K562 (cell line): ENCODE results near the gene FLVCR2. TPM values are rescaled to one million over a fixed set of nuclear protein-coding genes. Genes with fewer than 3 reads are reported as not detected.

Experiments used
- ATAC-seq: fragments of 200-7000 bp; cut with Tn5 transposase; 3 replicates; pipeline ENCODE4 v1.9.1; 2020; ENCODE audit warnings: moderate library complexity
- BruUV-seq: library from RNA; stranded (reverse); fragments of 400-500 nt; replicated peaks from 2 replicates; lab custom pipeline; 2021; lab: Mats Ljungman, UMichigan
- CTCF ChIA-PET: fragments of 300-600 bp; formaldehyde crosslinking; extraction: SDS; loops from one replicate; lab custom pipeline; 2021; ENCODE audit warnings: low intra/inter-chr PET ratio; lab: Yijun Ruan, JAX
- POLR2A ChIA-PET: fragments of 300-600, 350-650 bp; sonication (Branson Sonifier 250); formaldehyde crosslinking; extraction: SDS; loops from one replicate; lab custom pipeline; 2021; ENCODE audit warnings: antibody characterized with exemption, inconsistent platforms; lab: Yijun Ruan, JAX
- DNase-seq, 4 experiments: peaks; one replicate each; pipeline versions ENCODE4 v3.0.0 to v3.0.0-alpha.2; 2011 to 2018; ENCODE audit warnings: low spot score in 3 of 4, mixed read lengths in 3 of 4; ENCODE audit errors: extremely low read depth in 1 of 4
- FAIRE-seq: peaks from 2 replicates; lab custom pipeline; 2011; peaks lifted over from hg19 to GRCh38; lab: Jason Lieb, UNC
- H2AFZ ChIP-seq: 2 replicates; pipeline ENCODE4 v1.6.0; 2011; ENCODE audit warnings: low read depth, low read length, control low read depth, inconsistent platforms
- H3K27ac ChIP-seq: fragments of 200-600 bp; 3 replicates; pipeline ENCODE4 v1.8.0; 2011; ENCODE audit warnings: low read depth, mild to moderate bottlenecking, control low read depth, inconsistent platforms, low read length, moderate library complexity, mixed read lengths; ENCODE audit errors: extremely low read depth
- H3K27me3 ChIP-seq, 2 experiments: fragments of 300-600 bp in 1 of 2; 2 replicates in 1 of 2; 3 replicates in 1 of 2; pipeline versions ENCODE4 v1.6.0 to v1.8.0; 2011; ENCODE audit warnings: inconsistent platforms in 2 of 2, low read length in 2 of 2, mild to moderate bottlenecking in 1 of 2, mixed read lengths in 1 of 2, moderate library complexity in 1 of 2; ENCODE audit not compliant: control insufficient read depth in 2 of 2, insufficient read depth in 2 of 2
- H3K36me3 ChIP-seq: fragments of 300-600 bp; 3 replicates; pipeline ENCODE4 v1.8.0; 2011; ENCODE audit warnings: mild to moderate bottlenecking, low read length, inconsistent platforms; ENCODE audit not compliant: control insufficient read depth, insufficient read depth
- H3K4me1 ChIP-seq, 2 experiments: fragments of 200-600 bp in 1 of 2; replicated peaks in 1 of 2; 2 replicates in 1 of 2; 3 replicates in 1 of 2; pipeline versions ENCODE4 v1.5.1 to v1.8.0; 2011; ENCODE audit warnings: inconsistent platforms in 2 of 2, low read length in 2 of 2, mild to moderate bottlenecking in 1 of 2, mixed read lengths in 1 of 2, moderate library complexity in 1 of 2; ENCODE audit not compliant: control insufficient read depth in 2 of 2, insufficient read depth in 2 of 2
- H3K4me2 ChIP-seq: 2 replicates; pipeline ENCODE4 v1.6.1; 2011; ENCODE audit warnings: low read length, control low read depth, inconsistent platforms, mixed read lengths; ENCODE audit not compliant: insufficient read depth
- H3K4me3 ChIP-seq: fragments of 200-600 bp; sonication (generic), shearing (Covaris generic); 2 replicates; pipeline ENCODE4 v1.5.1; 2016; ENCODE audit warnings: control low read depth, inconsistent platforms
- H3K79me2 ChIP-seq: fragments of 200-600 bp; 3 replicates; pipeline ENCODE4 v1.8.0; 2011; ENCODE audit warnings: low read length, inconsistent platforms; ENCODE audit not compliant: control insufficient read depth, insufficient read depth
- H3K9ac ChIP-seq, 2 experiments: 2 replicates each; pipeline versions ENCODE4 v1.6.0 to v1.6.1; 2011; ENCODE audit warnings: low read depth in 2 of 2, low read length in 2 of 2, control low read depth in 1 of 2, inconsistent platforms in 1 of 2, mild to moderate bottlenecking in 1 of 2, mixed read lengths in 1 of 2; ENCODE audit not compliant: insufficient read depth in 1 of 2
- H3K9me1 ChIP-seq: one replicate; pipeline ENCODE4 v1.6.0; 2011; ENCODE audit warnings: inconsistent platforms, mild to moderate bottlenecking, low read length, moderate library complexity; ENCODE audit not compliant: control insufficient read depth, insufficient read depth
- H3K9me3 ChIP-seq: replicated peaks from 2 replicates; pipeline ENCODE4 v1.5.1; 2011; ENCODE audit warnings: low read depth, low read length, inconsistent platforms; ENCODE audit not compliant: control insufficient read depth, insufficient read depth
- H4K20me1 ChIP-seq: replicated peaks from 2 replicates; pipeline ENCODE4 v1.6.1; 2011; ENCODE audit warnings: low read length, inconsistent platforms, mixed read lengths; ENCODE audit not compliant: control insufficient read depth, insufficient read depth
- ARHGAP35 ChIP-seq: fragments of 450-650 bp; IDR thresholded peaks from 2 replicates; pipeline ENCODE4 v1.6.1; 2018; ENCODE audit not compliant: partially characterized antibody
- CBFA2T3 ChIP-seq: fragments of 450-650 bp; IDR thresholded peaks from 2 replicates; pipeline ENCODE4 v1.6.1; 2017
- CREM ChIP-seq: IDR thresholded peaks from 2 replicates; pipeline ENCODE4 v1.6.1; 2014; ENCODE audit warnings: antibody characterized with exemption, low read depth
- FUS ChIP-seq: fragments of 200-400 bp; formaldehyde crosslinking; optimal IDR thresholded peaks from 2 replicates; pipeline ENCODE3; 2017; ENCODE audit warnings: low read depth, low read length
- IRF2 ChIP-seq: sonication (generic); formaldehyde crosslinking; IDR thresholded peaks from 2 replicates; pipeline ENCODE4 v1.8.1; 2022; ENCODE audit warnings: mild to moderate bottlenecking, missing genetic modification reagents
- MCM2 ChIP-seq: fragments of 450-650 bp; IDR thresholded peaks from 2 replicates; pipeline ENCODE4 v1.6.1; 2017; ENCODE audit warnings: low read depth, mild to moderate bottlenecking
- NFIX ChIP-seq: fragments of 250-450 bp; sonication (Bioruptor Pico); IDR thresholded peaks from 2 replicates; pipeline ENCODE4 v1.4.0; 2020; ENCODE audit warnings: low read depth, mild to moderate bottlenecking, moderate library complexity
- NFXL1 ChIP-seq: fragments of 450-650 bp; formaldehyde crosslinking; IDR thresholded peaks from 2 replicates; pipeline ENCODE4 v1.4.0; 2021; ENCODE audit warnings: mild to moderate bottlenecking
- PRPF4 ChIP-seq: fragments of 200-400 bp; formaldehyde crosslinking; IDR thresholded peaks from one replicate; pipeline ENCODE4 v1.6.1; 2017; ENCODE audit warnings: low read length, low read depth, mild to moderate bottlenecking; ENCODE audit not compliant: insufficient read depth, poor library complexity, severe bottlenecking
- SMARCE1 ChIP-seq: fragments of 450-650 bp; IDR thresholded peaks from 2 replicates; pipeline ENCODE4 v1.7.1; 2016; ENCODE audit warnings: mild to moderate bottlenecking
- SRSF3 ChIP-seq: fragments of 200-400 bp; formaldehyde crosslinking; IDR thresholded peaks from 2 replicates; pipeline ENCODE4 v1.6.1; 2016; ENCODE audit warnings: mild to moderate bottlenecking, low read length, moderate library complexity; ENCODE audit not compliant: insufficient read depth
- TAF15 ChIP-seq: fragments of 200-400 bp; formaldehyde crosslinking; IDR thresholded peaks from 2 replicates; pipeline ENCODE4 v1.6.1; 2017; ENCODE audit warnings: mild to moderate bottlenecking, low read depth, low read length, moderate library complexity
- ZNF146 ChIP-seq: IDR thresholded peaks from one replicate; pipeline ENCODE4 v1.6.1; 2018; ENCODE audit warnings: missing compliant biosample characterization; ENCODE audit not compliant: unreplicated experiment
- ZNF324 ChIP-seq: fragments of 250-450 bp; sonication (Bioruptor Pico); IDR thresholded peaks from 2 replicates; pipeline ENCODE4 v1.4.0; 2020; ENCODE audit warnings: mild to moderate bottlenecking
- ZNF609 ChIP-seq: sonication (generic); formaldehyde crosslinking; IDR thresholded peaks from 2 replicates; pipeline ENCODE4 v1.8.1; 2023; ENCODE audit warnings: missing genetic modification reagents, mild to moderate bottlenecking, borderline replicate concordance
- ZNF699 ChIP-seq: fragments of 250-450 bp; sonication (Bioruptor Pico); IDR thresholded peaks from 2 replicates; pipeline ENCODE4 v1.8.0; 2021; ENCODE audit warnings: mild to moderate bottlenecking, moderate library complexity; ENCODE audit not compliant: insufficient replicate concordance
- ZNF780A ChIP-seq: fragments of 250-450 bp; sonication (Bioruptor Pico); IDR thresholded peaks from 2 replicates; pipeline ENCODE4 v1.5.0; 2021; ENCODE audit warnings: mild to moderate bottlenecking
- WGBS: fragments of 100-300 bp; shearing (Covaris generic); methylation state at CpG from one replicate; pipeline ENCODE4 v1.1.6; 2016; ENCODE audit warnings: low coverage, mixed read lengths; ENCODE audit not compliant: insufficient coverage; ENCODE audit errors: missing lambda C conversion rate; 5-methylcytosine and 5-hydroxymethylcytosine counted together
- in situ Hi-C: fragments of 300-500 bp; cut with MboI; formaldehyde crosslinking; loops from 4 replicates; pipeline ENCODE4 v1.15.0; 2018; ENCODE audit warnings: inconsistent platforms, mixed read lengths
- intact Hi-C: fragments of 100-400 bp; cut with micrococcal nuclease; formaldehyde crosslinking; loops from 2 replicates; pipeline ENCODE4 v1.14.2; 2022
- polyA plus RNA-seq, 8 experiments: library from polyadenylated mRNA; depleted of rRNA in 4 of 8; stranded (reverse) in 5 of 8; unstranded in 3 of 8; fragments of >200 nt; fragmentation: Nextera tagmentation in 2 of 8; fragmentation: Illumina TruSeq in 1 of 8; extraction: Ambion mirVana in 2 of 8; extraction: Trizol in 1 of 8; gene quantifications; 2 replicates each; pipeline versions ENCODE4 v1.2.1 to v1.2.3, GENCODE V29; 2011 to 2014; ENCODE audit warnings: inconsistent platforms in 1 of 8, missing spikeins in 1 of 8
- total RNA-seq, 7 experiments: library from RNA; depleted of rRNA in 6 of 7; stranded (reverse); fragments of >200 nt in 6 of 7; fragmentation: Illumina TruSeq in 2 of 7; extraction: Trizol in 2 of 7; gene quantifications; 2 replicates each; pipeline versions ENCODE4 v1.2.1 to v1.2.3, GENCODE V29; 2011 to 2021; ENCODE audit warnings: low replicate concordance in 1 of 7

The FLVCR2 gene
- total and polyA plus RNA-seq, 9 of the 15 experiments (the other 6 are each of a cell fraction or from before 2014, with no cell fraction given): 1.5 TPM; not detected in 8

GRCh38 chr14:75628816-75629215 lies 50.4 kb downstream of the FLVCR2 start:
- Histone ChIP-seq H3K36me3 (no peaks in the 10 kb centered on the region), H3K27me3 (peaks cover 0 to 8% of the 10 kb centered on the region in 2 experiments; a peak in 1 of 5 replicates), H3K9me3 (no peaks in the 10 kb centered on the region), H3K27ac (no peak overlapping the region), H3K4me1 (no peaks in the 10 kb centered on the region), H3K4me2 (no peak overlapping the region), H3K4me3 (no peak overlapping the region), H3K9ac (no peak overlapping the region), H3K79me2 (no peaks in the 10 kb centered on the region)
- DNase-seq (no peak), ATAC-seq (no peak), FAIRE-seq (no peak)
- intact Hi-C loops (no loop called here), in situ Hi-C loops (no loop called here)
- POLR2A ChIA-PET: interaction anchor here (1.8 kb wide), 1 partner anchor 18 kb away, joined by 4 read pairs; no protein-coding TSS in a partner anchor
- no TSS peak for BruUV-seq
- TF ChIP-seq ZNF609 (CRISPR knock-in tag) (no peak), IRF2 (no peak), ZNF699 (CRISPR knock-in tag) (no peak), SRSF3 (no peak), MCM2 (no peak), ARHGAP35 (no peak), ZNF780A (no peak), CREM (no peak), TAF15 (no peak), NFXL1 (CRISPR knock-in tag) (no peak), SMARCE1 (no peak), PRPF4 (no peak), CBFA2T3 (no peak), ZNF146 (no peak), ZNF324 (CRISPR knock-in tag) (no peak), NFIX (no peak), FUS (no peak)
- TF ChIP-seq, all 486 proteins: peak for 0
- CTCF ChIA-PET: no interaction called here
- H2AFZ ChIP-seq: no peak overlapping the region
- no peaks in the 10 kb centered on the region for H4K20me1 ChIP-seq
- H3K9me1 ChIP-seq: no peaks in the 10 kb centered on the region
- 0% methylated on average over 3 of the region's 3 CpGs for WGBS
